GM18505 (cell line): ENCODE measurements around the gene BCR.

Experiments
- ATAC-seq: cut with Tn5 transposase; IDR thresholded peaks from one replicate; pipeline ENCODE4 v1.9.1; 2021; ENCODE audit not compliant: unreplicated experiment
- POLR2A ChIP-seq: IDR thresholded peaks from 4 replicates; pipeline ENCODE4 v1.6.1; 2011; ENCODE audit warnings: borderline replicate concordance; ENCODE audit not compliant: insufficient read depth, insufficient read length; ENCODE audit errors: extremely low read depth

The BCR gene

DNA sequence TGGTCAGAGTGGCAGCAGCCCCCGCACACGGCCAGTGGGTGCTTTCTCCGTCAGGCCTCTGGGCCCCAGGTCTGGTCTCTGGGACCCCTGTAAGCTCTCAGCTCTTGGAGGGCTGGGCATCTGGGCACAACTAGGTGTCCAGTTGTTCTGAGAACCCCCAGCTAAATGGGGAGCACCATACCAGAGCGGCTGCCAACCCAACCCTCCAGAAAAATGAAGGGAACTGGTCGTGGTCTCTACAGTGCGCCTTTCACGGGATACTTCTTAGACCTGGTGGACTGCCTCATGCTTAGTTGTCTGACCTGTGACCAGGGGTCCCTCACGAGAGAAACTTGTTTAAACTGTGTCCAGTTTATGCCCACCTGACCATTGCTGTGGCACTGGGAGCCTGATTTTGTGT lies 104.9 kb downstream of the BCR start:
- TF ChIP-seq POLR2A = no peak
- ATAC-seq = no peak

DNA sequence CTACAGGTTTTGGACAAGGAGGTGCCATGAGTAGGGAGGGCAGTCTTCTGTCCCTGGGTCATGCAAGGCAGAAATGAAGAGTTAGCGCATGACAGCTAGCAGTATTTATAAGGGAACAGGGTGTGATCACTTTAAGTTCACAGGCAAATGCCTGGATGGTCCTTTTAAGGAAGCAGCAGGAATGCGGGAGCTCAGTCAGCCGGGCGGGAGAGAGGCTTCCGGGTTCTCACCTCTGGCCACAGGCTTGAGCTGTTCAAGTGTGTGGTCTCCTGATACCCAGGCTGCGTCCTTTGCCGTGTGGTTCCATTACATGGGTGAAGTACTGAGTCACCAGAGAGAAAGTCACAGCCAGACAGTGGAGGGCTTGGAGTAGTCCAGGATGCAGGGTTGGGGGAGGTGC lies 105.4 kb downstream of the BCR start:
- TF ChIP-seq POLR2A = no peak
- ATAC-seq = no peak

DNA sequence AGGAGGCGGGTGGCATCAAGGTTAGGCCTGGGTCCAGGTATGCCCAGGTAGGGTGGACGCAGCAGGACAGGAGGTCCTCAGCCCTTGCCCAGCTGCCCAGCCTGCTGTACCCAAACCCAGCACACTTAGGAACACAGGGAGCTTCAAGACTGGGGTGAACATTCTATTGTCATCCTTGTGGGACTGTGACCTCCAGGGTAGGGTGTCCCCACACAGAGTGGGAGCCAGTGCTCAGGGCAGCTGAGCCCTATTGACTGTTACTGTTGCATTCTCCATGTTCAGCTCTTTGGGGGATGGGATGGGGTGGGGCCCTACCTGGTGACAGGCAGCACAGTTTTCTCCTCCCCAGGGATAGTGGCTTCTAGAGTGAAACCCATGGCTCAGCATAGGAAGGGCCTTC lies 106.0 kb downstream of the BCR start:
- ATAC-seq = no peak
- no peak for TF ChIP-seq POLR2A

DNA sequence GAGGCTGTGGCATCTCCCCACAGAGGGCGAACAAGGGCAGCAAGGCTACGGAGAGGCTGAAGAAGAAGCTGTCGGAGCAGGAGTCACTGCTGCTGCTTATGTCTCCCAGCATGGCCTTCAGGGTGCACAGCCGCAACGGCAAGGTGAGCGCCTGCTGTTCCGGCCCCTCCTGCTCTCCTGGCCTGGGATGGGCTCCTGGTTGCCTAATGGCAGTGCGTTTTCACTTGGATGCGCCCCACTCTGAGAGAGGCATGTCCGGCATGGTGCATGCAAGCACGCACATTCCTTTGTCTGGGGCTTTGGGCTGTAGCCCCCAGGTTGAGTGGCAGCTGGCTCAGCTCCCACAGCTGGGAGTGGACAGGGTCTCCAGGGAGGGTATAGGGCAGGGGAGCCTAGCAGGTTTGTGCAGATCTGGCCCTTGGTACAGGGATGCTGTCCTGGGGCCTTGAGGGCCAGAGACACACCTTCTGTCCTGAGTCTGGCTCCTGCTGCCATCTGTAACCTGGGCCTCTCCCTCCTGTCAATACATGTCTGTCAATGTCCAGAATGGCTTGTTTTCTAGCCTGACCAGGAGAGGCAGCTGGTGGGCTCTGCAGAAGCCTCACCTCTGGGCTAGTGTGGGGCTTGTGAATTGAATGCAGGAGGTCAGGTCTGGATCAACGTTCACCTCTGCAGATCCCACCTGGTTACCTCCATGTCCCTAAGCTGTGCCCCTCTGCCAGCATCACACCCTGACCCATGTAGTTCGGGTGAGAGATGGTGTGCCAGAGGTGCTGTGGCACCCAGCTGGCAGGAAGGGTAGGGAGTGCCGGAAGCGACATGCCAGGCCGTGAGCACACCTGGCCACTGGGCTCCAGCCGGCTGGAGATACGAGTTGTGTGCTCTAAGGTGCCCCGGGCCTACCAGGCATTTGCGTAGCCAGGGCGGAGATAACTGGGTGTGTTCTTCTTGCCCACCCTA lies 107.1 kb downstream of the BCR start:
- no peak for ATAC-seq
- TF ChIP-seq POLR2A = no peak

DNA sequence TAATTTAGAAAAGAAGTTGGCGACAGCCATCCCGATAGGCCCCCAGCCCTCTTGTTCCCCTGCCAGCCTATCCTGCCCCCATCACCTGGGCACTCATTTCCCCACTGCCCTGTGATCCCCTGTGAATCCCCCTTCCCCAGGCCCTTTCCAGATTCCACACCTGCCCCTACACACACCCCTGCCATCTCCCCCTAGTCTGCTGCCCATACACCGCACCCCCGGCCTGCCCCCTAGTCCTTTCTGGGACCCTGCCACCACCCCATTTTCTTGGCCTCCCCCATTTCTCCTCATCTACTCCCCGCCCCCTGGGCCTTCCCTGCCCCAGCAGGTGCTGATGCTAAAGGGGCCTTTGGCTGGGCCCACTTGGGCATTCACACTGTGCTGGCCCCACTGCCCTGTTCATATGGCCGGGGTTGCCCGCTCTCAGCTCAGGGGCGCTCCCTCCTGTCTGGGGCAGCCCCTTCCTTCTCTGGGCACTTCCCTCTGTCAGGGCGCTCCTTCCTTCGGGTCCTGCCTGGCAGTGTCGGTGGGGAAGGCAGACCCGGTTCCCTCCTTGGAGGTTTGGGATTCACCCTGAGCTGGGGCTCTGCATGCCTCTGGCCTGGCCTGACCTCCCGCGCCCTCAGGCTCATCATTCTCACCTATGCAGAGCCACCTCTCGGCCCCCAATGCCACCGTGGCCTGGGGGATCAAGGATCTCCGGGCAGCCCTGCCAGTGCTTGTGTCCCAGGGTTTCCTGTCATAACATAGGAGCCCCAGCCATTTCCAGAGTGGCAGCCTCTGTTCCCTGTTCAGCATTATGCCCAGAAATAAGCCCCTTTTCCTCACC lies 108.2 kb downstream of the BCR start:
- ATAC-seq = no peak
- TF ChIP-seq POLR2A = no peak

DNA sequence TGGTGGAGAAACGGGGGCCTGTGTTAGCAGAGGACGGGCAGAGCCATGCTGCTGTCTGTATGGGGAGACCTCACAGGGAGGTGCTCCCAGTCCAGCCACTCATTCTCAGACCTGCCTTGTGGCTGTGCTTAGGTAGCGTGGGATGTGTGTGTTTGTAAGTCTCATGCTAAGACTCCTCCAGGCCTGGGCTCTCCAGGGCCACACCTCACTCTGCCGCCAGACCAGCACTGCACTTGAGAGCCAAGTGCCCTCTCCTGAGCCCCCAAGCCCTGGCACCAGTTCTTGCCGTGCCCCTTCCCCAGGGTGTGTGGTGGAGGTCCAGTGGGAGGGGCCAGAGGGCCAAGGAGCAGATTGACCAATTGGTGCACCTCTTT lies 108.8 kb downstream of the BCR start:
- no peak for TF ChIP-seq POLR2A

DNA sequence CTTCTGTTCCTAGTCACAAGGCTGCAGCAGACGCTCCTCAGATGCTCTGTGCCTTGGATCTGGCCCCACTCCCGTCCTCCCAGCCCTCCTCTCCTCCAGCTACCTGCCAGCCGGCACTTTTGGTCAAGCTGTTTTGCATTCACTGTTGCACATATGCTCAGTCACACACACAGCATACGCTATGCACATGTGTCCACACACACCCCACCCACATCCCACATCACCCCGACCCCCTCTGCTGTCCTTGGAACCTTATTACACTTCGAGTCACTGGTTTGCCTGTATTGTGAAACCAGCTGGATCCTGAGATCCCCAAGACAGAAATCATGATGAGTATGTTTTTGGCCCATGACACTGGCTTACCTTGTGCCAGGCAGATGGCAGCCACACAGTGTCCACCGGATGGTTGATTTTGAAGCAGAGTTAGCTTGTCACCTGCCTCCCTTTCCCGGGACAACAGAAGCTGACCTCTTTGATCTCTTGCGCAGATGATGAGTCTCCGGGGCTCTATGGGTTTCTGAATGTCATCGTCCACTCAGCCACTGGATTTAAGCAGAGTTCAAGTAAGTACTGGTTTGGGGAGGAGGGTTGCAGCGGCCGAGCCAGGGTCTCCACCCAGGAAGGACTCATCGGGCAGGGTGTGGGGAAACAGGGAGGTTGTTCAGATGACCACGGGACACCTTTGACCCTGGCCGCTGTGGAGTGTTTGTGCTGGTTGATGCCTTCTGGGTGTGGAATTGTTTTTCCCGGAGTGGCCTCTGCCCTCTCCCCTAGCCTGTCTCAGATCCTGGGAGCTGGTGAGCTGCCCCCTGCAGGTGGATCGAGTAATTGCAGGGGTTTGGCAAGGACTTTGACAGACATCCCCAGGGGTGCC lies 109.8 kb downstream of the BCR start:
- no peak for TF ChIP-seq POLR2A
- ATAC-seq = no peak

More for the DNA sequence above, 108.8 kb downstream of the BCR start:
- no peak for ATAC-seq

DNA sequence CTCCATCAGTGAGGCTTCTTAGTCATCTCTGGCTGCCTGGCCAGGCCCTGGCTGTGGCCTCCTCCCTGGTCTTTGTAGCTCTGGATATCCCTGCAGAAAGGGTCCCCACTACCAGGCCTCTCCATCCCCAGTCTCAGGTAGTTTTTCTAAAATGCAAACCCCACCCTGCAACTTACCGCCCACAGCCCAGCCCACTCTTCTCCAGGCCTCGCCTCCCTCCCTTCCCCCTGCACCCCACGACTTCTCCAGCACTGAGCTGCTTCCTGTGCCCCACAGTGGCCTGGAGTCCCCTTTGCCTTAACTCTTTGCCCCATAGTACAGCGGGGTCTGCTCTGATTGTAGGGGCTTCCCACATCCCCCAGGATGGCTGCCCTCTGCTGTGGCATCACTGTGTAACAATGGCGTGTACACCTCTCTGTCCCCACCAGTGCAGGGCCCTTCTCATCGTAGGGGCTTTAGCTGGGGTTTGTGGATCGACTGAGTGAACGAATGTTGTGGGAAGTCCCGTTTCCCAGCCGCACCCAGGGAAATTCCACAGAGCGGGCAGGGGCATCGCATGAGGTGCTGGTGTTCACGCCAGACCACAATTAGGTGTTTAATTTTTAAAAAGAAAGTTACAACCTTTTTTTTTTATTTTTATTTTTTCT lies 111.6 kb downstream of the BCR start:
- no peak for TF ChIP-seq POLR2A
- no peak for ATAC-seq

DNA sequence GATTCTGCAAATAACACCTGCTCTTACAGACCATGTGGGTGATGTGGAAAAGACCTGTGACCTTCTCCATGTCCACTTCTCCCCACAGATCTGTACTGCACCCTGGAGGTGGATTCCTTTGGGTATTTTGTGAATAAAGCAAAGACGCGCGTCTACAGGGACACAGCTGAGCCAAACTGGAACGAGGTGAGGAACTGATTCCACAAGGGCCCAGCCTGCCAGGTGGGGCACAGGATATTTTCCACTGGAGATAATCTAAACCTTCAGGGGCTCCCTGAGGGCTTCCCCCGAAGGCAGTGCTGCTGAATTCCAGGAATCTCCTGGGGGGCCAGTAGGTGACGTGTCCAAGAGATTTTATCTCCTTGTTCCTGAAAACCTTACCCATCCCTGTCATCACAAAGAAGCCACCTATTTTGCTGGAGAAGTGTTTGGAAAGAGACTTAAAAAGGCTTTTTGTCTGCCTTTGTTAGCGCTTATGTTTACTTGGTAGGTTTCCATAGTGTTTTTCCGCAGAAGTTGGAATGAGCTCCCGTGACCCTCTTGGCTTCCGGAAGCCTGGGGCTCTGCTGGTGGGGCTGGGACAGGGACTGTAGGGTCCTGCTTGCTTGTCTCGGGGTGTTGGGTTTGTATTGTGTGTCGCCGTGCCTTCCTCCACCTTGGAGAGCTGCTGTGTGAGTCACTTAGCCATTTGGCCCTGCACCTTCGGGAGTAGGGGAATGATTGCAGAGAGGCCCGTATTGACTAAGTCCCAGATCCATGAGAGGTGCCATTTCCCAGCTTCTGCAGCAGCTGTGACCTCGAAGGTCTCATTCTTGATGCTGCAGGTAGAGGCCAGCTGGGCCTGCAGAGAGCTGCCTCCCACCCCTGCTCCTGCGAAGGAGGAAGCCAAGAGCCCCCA lies 112.4 kb downstream of the BCR start:
- ATAC-seq = no peak
- no peak for TF ChIP-seq POLR2A

DNA sequence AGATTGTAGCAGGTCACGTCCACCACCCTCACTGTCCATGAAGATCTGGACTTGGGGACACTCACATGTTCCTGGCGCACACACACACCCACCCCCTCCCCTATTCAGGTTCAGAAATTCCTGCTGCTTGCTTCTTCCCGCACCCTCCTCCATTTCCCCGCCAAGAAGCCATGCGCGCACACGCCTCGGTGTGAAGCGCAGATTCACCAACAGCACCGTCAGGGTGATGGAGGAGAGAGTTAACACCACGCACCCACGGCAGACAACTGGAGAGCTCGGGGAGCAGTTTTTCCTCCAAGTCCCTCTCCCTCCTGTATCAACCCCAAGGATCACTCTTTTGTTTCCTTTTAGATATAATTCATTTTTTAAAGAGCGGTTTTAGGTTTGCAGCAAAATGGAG lies 113.4 kb downstream of the BCR start:
- ATAC-seq = no peak
- no peak for TF ChIP-seq POLR2A

DNA sequence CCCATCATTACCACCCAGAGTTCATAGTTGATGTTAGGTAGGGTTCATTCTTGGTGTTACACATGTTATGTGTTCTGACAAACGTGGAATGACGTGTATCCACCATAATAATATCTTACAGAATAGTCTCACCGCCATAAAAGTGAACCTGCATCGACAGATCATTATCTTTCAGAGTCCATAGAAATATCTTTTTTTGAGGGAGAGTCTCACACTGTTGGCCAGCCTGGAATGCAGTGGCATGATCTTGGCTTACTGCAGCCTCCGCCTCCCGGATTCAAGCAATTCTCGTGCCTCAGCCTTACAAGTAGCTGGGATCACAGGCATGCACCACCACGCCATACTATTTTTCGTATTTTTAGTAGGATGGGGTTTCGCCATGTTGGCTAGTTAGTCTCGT lies 113.9 kb downstream of the BCR start:
- no peak for ATAC-seq
- TF ChIP-seq POLR2A = no peak

DNA sequence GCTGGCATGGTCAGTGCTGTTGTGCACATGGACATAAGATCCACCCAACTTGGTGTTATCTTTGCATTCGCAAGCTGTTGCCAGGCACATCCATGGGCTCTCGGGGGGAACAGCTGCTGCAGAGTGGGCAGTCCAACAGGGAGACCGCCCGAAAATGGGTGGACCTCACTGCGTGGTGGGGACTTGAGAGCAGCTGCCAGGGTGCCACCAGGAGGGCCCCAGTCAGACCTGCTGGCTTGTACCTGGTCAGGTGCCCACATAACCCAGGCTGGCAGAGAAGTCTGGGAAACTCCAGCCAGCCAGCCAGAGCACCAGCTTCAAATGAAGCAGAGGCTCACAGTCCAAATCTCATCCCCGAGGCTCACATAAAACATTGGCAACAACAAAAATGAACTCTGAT lies 120.2 kb downstream of the BCR start:
- no peak for ATAC-seq

DNA sequence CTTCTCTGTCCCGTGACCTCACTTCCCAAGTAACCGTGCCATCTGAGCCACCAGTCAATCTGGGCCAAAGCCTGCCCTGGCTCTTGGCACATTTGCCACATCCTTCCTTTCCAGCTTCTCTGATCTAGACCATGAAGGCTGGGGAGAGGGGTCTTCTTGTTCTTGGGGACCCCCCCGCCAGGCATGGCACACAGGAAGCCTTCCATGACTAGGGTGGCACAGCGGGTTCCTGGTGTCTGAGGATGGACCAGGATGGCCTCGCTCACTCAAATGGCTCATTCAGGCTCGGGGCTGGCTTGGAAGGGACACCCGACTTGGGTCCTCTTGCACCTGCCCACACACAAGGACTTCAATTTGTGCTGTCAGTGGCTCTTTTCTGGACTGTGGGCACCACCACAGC lies 121.3 kb downstream of the BCR start:
- ATAC-seq = no peak

More for the DNA sequence above, 120.2 kb downstream of the BCR start:
- TF ChIP-seq POLR2A = no peak

More for the DNA sequence above, 121.3 kb downstream of the BCR start:
- TF ChIP-seq POLR2A = no peak
